ENCODE results near the gene SLC37A2.

Gene SLC37A2

GRCh38 chr11:125071846-125072217, 8.7 kb downstream of the SLC37A2 start:
- no peak for DNase-seq

GRCh38 chr11:125072218-125072960, 9.3 kb downstream of the SLC37A2 start:
- DNase-seq: no peak

- DNase-seq: no peak
These were observed 10.0 kb downstream of the SLC37A2 start for GRCh38 chr11:125072961-125073590.

GRCh38 chr11:125073616-125074483, 10.7 kb downstream of the SLC37A2 start:
- DNase-seq: no peak

- no peak for DNase-seq
These were observed 11.6 kb downstream of the SLC37A2 start for GRCh38 chr11:125074511-125075241.

- DNase-seq: no peak
These were observed 12.1 kb downstream of the SLC37A2 start for GRCh38 chr11:125075242-125075625.

GRCh38 chr11:125075900-125076317, 12.8 kb downstream of the SLC37A2 start:
- DNase-seq: no peak

GRCh38 chr11:125076378-125076945, 13.4 kb downstream of the SLC37A2 start:
- DNase-seq: no peak

- DNase-seq: no peak
These were observed 14.9 kb downstream of the SLC37A2 start for GRCh38 chr11:125078016-125078415.

GRCh38 chr11:125078516-125079140, 15.5 kb downstream of the SLC37A2 start:
- no peak for DNase-seq

GRCh38 chr11:125079151-125079877, 16.2 kb downstream of the SLC37A2 start:
- no peak for DNase-seq

GRCh38 chr11:125079878-125080530, 16.9 kb downstream of the SLC37A2 start:
- no peak for DNase-seq

- DNase-seq: no peak
These were observed 17.4 kb downstream of the SLC37A2 start for GRCh38 chr11:125080531-125080911.

- DNase-seq: no peak
These were observed 18.1 kb downstream of the SLC37A2 start for GRCh38 chr11:125081098-125081798.

GRCh38 chr11:125082040-125082439, 18.9 kb downstream of the SLC37A2 start:
- no peak for DNase-seq

GRCh38 chr11:125082611-125083311, 19.7 kb downstream of the SLC37A2 start:
- DNase-seq: no peak

- DNase-seq: no peak
These were observed 20.4 kb downstream of the SLC37A2 start for GRCh38 chr11:125083312-125084056.

- no peak for DNase-seq
These were observed 20.9 kb downstream of the SLC37A2 start for GRCh38 chr11:125084057-125084416.

GRCh38 chr11:125084761-125085231, 21.7 kb downstream of the SLC37A2 start:
- DNase-seq: no peak
